ENCODE measurements around the gene SCEL. TPM values are rescaled to one million over a fixed set of nuclear protein-coding genes. Genes with fewer than 3 reads are reported as not detected.

The SCEL gene
- total and polyA plus RNA-seq, 12 donors: 0.07 to 0.11 TPM; not detected in 10

DNA sequence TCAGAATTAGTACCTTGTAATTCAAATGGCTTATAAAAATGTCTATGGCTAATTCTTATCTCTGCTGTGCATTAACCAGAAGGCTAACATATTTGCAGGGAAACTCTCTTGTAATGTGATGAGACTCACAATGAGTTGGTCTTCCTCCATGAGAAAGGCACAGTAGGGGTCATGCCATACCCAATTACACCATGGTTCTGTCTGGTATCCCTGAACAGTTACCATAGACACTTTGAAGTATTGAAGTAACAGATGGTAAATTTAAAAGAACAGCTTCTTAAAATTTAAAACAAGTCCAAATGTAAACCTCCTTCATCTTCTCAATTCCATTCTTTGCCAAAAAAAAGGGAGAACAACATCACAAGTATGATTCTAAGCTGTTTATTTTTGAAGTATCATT lies 139.3 kb downstream of the SCEL start:
- no peak for DNase-seq
- H3K4me1 ChIP-seq: no peaks in the 10 kb centered on the region
- H3K27ac ChIP-seq: no peak overlapping the region
- intact Hi-C loops (cut with DNase I): no loop called here
- peaks cover 0 to 5% (median 0%) of the 10 kb centered on the region in 11 donors for H3K9me3 ChIP-seq
- peaks cover 0 to 20% (median 5%) of the 10 kb centered on the region in 7 donors for H3K27me3 ChIP-seq
- ATAC-seq: no peak
- TF ChIP-seq, protein P1, sequence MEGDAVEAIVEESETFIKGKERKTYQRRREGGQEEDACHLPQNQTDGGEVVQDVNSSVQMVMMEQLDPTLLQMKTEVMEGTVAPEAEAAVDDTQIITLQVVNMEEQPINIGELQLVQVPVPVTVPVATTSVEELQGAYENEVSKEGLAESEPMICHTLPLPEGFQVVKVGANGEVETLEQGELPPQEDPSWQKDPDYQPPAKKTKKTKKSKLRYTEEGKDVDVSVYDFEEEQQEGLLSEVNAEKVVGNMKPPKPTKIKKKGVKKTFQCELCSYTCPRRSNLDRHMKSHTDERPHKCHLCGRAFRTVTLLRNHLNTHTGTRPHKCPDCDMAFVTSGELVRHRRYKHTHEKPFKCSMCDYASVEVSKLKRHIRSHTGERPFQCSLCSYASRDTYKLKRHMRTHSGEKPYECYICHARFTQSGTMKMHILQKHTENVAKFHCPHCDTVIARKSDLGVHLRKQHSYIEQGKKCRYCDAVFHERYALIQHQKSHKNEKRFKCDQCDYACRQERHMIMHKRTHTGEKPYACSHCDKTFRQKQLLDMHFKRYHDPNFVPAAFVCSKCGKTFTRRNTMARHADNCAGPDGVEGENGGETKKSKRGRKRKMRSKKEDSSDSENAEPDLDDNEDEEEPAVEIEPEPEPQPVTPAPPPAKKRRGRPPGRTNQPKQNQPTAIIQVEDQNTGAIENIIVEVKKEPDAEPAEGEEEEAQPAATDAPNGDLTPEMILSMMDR (IDR thresholded peaks at IDR 0.05): no peak
- H3K4me3 ChIP-seq: no peak overlapping the region
- no peaks in the 10 kb centered on the region for H3K36me3 ChIP-seq

DNA sequence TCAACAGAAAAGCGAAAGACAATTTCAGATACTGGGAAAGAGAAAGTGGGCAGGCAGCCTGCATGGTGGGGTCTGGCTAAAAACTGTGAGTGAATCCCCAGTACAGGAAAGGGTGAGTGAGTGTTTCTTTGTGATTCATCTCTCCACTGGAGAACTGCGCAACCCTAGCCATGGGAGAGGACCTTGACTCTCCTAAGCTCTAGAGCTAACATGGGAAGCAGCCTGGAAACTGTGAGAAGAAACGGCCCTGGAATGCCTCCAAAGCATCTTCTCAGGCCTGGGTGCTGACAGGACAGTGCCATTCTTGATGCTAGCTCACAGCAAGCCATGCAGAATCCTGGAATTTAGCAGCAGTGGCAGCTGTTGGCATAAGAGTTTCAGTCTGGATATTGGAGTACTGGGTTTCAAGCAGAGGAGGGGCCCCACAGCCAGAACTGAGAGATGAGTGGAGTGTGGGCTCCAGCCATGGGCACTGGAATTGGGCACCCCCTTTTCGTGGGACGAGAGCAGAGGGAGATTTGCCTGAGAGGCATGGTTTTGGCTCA lies 143.3 kb downstream of the SCEL start:
- Histone ChIP-seq H3K27me3 (peaks cover 0 to 18% (median 5%) of the 10 kb centered on the region in 7 donors), H3K36me3 (no peaks in the 10 kb centered on the region), H3K27ac (no peak overlapping the region), H3K4me1 (no peaks in the 10 kb centered on the region), H3K9me3 (peaks cover 0 to 9% (median 0%) of the 10 kb centered on the region in 11 donors), H3K4me3 (no peak overlapping the region)
- intact Hi-C loops (cut with DNase I): no loop called here
- 52 to 62% methylated on average over 5 of the region's 5 CpGs for WGBS, 2 donors
- ATAC-seq: no peak
- TF ChIP-seq, protein P1 (IDR thresholded peaks at IDR 0.05): no peak
- no peak for DNase-seq

DNA sequence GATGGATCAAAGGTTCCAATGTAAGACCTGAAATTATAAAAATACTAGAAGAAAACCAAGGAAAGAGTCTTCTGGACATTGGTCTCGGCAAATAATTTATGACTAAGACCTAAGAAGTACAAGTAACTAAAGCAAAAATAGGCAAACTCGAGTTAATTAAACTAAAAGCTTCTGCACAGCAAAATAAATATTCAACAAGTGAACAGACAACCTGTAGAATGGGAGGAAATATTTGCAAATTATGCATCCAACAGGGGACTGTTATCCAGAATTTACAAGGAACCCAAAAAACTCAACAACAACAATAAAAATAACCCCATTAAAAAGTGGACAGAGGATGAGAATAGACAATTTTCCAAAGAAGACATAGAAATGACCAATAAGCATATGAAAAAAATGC lies 152.3 kb downstream of the SCEL start:
- Histone ChIP-seq H3K27ac (no peak overlapping the region), H3K4me3 (no peak overlapping the region), H3K9me3 (peaks cover 0 to 10% (median 0%) of the 10 kb centered on the region in 11 donors), H3K4me1 (no peaks in the 10 kb centered on the region), H3K36me3 (no peaks in the 10 kb centered on the region), H3K27me3 (no peaks in the 10 kb centered on the region)
- TF ChIP-seq, protein P1 (IDR thresholded peaks at IDR 0.05): no peak
- no peak for ATAC-seq
- intact Hi-C loops (cut with DNase I): no loop called here
- 68 to 69% methylated on average over 2 of the region's 2 CpGs for WGBS, 2 donors
- no peak for DNase-seq

DNA sequence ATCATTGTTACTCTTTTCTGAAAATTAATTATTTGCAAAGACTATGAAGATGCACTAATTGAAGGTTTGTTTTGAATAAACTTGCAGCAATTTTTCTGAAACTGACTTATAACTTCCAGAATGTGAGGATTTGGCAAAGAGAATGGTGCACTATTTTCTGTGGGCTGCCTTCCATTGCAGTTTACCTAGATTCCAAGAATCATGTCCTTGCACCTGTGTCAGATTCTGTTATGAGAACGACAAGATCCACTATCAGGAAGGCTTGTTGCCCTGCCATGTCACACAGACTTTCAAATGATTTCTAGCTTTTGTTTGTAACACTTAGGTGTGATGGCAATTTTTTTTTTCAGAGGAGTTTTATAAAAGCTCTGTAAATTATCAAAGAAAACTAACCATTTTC lies 156.4 kb downstream of the SCEL start:
- intact Hi-C loops (cut with DNase I): no loop called here
- H3K36me3 ChIP-seq: no peaks in the 10 kb centered on the region
- peaks cover 0 to 14% (median 0%) of the 10 kb centered on the region in 7 donors for H3K27me3 ChIP-seq
- no peak for ATAC-seq
- H3K9me3 ChIP-seq: peaks cover 0 to 6% (median 0%) of the 10 kb centered on the region in 11 donors
- TF ChIP-seq, protein P1 (IDR thresholded peaks at IDR 0.05): no peak
- WGBS, 2 donors: 69 to 73% methylated on average over 1 of the region's 1 CpG
- DNase-seq: no peak
- H3K27ac ChIP-seq: no peak overlapping the region
- peaks cover 0 to 9% (median 3%) of the 10 kb centered on the region in 9 donors for H3K4me1 ChIP-seq
- no peak overlapping the region for H3K4me3 ChIP-seq

Data from heart right ventricle (tissue), 16 donors.